NT2/D1 (cell line): ENCODE results near the gene BUD13.
A peak's percentile ranks its signal among the peaks of the same experiment; 100 is the strongest.
"Not testable (repeated sequence)": the region's sequence is repeated elsewhere in the genome, so short reads cannot be mapped to it uniquely, and the experiment has no call there.

Source experiments
- DNase-seq: peaks from one replicate; pipeline ENCODE4 v3.0.0-alpha.2; 2011; ENCODE audit warnings: low read depth, low spot score
- H3K27me3 ChIP-seq: 2 replicates; pipeline ENCODE4 v1.6.0; 2011; ENCODE audit warnings: mild to moderate bottlenecking; ENCODE audit not compliant: insufficient read length, insufficient read depth
- H3K36me3 ChIP-seq: 2 replicates; pipeline ENCODE4 v1.6.1; 2011; ENCODE audit warnings: mild to moderate bottlenecking, low read length, mixed read lengths; ENCODE audit not compliant: insufficient read depth, insufficient read length
- H3K4me1 ChIP-seq: 2 replicates; pipeline ENCODE4 v1.5.1; 2011; ENCODE audit not compliant: insufficient read depth, insufficient read length
- H3K4me3 ChIP-seq: 2 replicates; pipeline ENCODE4 v1.5.1; 2011; ENCODE audit warnings: low read depth; ENCODE audit not compliant: insufficient read length
- H3K9ac ChIP-seq: 2 replicates; pipeline ENCODE4 v1.6.0; 2011; ENCODE audit warnings: low read depth; ENCODE audit not compliant: insufficient read length
- H3K9me3 ChIP-seq: 2 replicates; pipeline ENCODE4 v1.5.1; 2011; ENCODE audit warnings: mild to moderate bottlenecking, low read length; ENCODE audit not compliant: insufficient read depth
- SUZ12 ChIP-seq: IDR thresholded peaks from 2 replicates; pipeline ENCODE4 v1.6.1; 2011; ENCODE audit not compliant: insufficient read length, insufficient read depth; ENCODE audit errors: extremely low read depth
- YY1 ChIP-seq: IDR thresholded peaks from 2 replicates; pipeline ENCODE4 v1.6.1; 2011; ENCODE audit not compliant: insufficient read length, insufficient read depth
- ZNF274 ChIP-seq: IDR thresholded peaks from 2 replicates; pipeline ENCODE4 v1.6.1; 2011; ENCODE audit warnings: mild to moderate bottlenecking, low read depth, low read length

The BUD13 gene

DNA sequence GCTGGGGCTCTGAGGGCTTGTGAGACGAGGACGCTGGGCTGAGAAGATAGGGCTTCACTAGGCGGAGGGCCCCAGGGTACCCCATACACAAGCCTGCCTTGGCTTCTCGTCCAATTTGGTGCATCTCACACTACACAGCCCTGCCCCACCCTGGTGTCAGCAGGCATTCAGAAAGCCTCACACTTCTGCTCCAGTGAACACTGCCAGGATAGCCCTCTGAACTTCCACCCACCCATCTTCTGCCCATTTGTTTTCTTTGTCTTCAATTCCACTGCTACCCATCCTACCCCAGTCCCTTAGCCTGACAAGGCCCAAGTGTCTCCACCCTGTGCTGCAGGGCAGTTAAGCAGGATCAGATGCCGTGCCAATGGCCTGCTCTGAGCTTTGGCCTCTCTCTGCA is 1.9 kb upstream of the BUD13 start:
- Histone ChIP-seq H3K4me1 (no peaks in the 10 kb centered on the region), H3K36me3 (peaks cover 32% of the 10 kb centered on the region), H3K27me3 (no peaks in the 10 kb centered on the region), H3K9me3 (no peaks in the 10 kb centered on the region), H3K4me3 (no peak overlapping the region), H3K9ac (no peak overlapping the region)
- TF ChIP-seq YY1 (no peak), ZNF274 (no peak), SUZ12 (no peak)
- no peak for DNase-seq

DNA sequence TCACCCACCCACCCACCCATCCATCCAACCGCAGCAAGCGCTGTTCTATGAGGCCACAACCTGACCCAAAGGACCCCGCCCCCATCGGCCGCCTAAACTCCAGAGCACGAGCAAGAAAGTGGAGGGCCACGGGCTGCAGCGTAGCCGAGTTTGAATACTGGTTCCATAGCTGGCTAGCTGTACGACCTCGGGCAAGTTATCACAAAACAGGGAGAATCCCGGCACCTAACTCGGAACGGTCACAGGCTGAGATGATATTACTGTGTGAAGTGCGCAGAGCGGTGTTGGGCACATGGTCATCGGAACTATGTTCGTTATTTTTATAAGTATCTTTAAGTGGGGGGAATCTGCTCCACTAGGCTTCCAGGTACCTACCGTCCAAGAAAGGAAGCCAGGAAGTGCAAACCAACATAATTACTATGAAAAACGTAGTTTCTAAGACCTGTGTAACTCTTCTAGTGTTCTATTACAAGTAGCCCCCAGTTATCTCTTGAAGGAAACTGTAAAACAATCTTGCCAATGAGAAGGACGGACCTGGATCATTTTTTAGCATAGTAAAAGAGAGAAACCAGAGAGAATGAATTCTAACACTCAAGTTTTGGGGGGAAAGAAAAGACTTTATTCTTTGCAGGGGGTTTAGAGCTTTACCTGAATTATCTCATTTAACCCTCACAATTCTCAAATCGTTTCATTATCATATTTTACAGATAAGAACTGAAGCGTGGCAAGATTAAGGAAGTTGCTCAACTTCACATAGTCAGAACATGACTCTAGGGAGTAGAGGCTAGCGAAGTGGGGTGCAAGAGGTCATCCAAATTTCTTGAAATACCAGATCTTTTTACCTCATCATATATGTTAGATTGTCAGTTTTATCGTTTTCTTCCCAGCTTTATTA is 663 bp upstream of the BUD13 start:
- no peaks in the 10 kb centered on the region for H3K27me3 ChIP-seq
- DNase-seq: no peak
- peak overlapping the region; percentile 44 for H3K9ac ChIP-seq
- H3K36me3 ChIP-seq: peaks cover 29% of the 10 kb centered on the region
- H3K4me1 ChIP-seq: no peaks in the 10 kb centered on the region
- peak overlapping the region; percentile 80 for H3K4me3 ChIP-seq
- TF ChIP-seq SUZ12 (no peak), YY1 (no peak), ZNF274 (no peak)
- H3K9me3 ChIP-seq: no peaks in the 10 kb centered on the region

DNA sequence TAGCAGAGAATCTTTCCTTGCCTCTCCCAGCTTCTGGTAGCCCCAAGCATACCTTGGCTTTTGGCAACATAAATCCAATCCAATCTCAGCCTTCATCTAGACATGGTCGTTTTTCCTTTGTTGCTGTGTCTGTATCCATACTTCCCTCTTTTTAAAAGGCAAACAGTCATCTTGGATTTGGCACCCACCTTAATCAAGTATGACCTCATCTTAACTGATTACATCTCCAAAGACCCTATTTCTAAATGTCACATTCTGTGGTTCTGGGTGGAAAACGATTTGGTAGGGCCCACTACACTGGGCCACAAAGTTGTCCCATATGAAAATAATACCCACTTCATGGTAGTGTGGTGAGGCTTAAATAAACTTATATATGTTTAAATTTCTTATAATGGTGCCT is 852 bp downstream of the BUD13 start:
- Histone ChIP-seq H3K27me3 (no peaks in the 10 kb centered on the region), H3K36me3 (peaks cover 28% of the 10 kb centered on the region), H3K4me3 (peak overlapping the region; percentile 80), H3K9ac (peak overlapping the region; percentile 90), H3K9me3 (no peaks in the 10 kb centered on the region), H3K4me1 (no peaks in the 10 kb centered on the region)
- no peak for DNase-seq
- TF ChIP-seq ZNF274: no peak
- TF ChIP-seq SUZ12: no peak
- TF ChIP-seq YY1: no peak

DNA sequence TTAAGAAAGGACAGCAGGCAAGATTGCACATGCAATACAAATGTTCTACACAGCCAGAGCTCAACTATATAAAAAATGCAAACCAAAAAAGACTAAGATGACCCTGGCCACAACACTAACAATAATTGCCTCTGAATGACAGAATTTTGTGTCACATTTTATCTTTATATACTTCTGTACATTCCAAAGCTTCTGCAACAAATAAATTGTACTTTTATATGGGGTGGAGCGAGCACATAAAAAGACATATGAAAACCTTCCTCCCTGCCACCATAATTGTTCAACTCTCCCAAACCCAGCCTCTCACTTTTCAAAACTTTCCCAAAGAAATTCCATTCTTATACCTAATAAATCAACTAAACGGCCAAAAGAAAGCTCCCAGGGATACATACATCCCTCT is 10.7 kb downstream of the BUD13 start:
- no peak for DNase-seq
- TF ChIP-seq SUZ12 (no peak), ZNF274 (no peak)
- no peaks in the 10 kb centered on the region for H3K9me3 ChIP-seq
- no peak overlapping the region for H3K4me3 ChIP-seq
- H3K4me1 ChIP-seq: no peaks in the 10 kb centered on the region
- no peaks in the 10 kb centered on the region for H3K27me3 ChIP-seq
- peaks cover 70% of the 10 kb centered on the region for H3K36me3 ChIP-seq
- H3K9ac ChIP-seq: no peak overlapping the region

DNA sequence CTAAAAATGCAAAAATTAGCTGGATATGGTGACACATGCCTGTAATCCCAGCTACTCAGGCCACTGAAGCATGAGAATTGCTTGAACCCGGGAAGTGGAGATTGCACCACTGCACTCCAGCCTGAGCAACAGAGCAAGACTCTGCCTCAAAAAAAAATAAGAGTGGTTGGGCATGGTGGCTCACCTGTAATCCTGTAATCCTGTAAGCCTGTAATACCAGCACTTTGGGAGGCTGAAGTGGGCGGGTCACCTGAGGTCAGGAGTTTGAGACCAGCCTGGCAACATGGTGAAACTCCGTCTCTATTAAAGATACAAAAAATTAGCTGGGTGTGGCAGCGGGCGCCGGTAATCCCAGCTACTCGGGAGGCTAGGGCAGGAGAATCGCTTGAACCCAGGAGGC is 16.7 kb downstream of the BUD13 start:
- H3K4me3 ChIP-seq, H3K9ac ChIP-seq, H3K4me1 ChIP-seq, H3K27me3 ChIP-seq, H3K9me3 ChIP-seq, DNase-seq: not testable (repeated sequence)
- H3K36me3 ChIP-seq: peaks cover 58% of the 10 kb centered on the region

DNA sequence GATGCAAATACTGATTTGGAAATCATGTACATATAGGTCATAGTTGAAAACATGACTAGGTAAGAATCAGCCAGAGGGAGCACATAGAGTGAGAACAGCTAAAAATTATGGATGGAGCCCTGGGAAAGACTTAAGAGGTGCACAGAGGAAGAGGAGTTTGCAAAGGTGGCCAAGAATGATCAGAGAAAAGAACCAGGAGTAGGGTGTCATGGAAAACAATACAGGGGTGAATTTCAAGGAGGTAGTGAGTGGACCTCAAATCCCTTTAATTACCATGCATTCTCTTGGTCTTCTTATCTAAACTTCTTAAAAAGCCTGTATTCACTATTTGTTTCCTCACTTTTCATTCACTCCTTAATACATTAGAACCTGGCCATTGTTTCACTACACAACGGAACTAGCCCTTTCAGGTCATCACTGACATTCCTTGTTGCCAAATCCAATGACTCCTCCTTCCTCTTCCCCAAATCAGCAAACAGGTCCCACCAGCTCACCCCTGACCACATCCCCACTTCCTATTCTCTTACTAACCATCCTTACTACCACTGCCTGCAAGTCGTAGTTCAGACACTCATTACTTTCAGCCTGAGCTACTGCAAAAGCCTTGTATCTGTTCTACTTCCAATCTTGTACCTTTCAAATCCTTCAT is 22.6 kb downstream of the BUD13 start:
- Histone ChIP-seq H3K27me3 (no peaks in the 10 kb centered on the region), H3K36me3 (peaks cover 57% of the 10 kb centered on the region), H3K9me3 (no peaks in the 10 kb centered on the region), H3K9ac (no peak overlapping the region), H3K4me3 (no peak overlapping the region), H3K4me1 (no peaks in the 10 kb centered on the region)
- no peak for DNase-seq
- TF ChIP-seq ZNF274: no peak
- no peak for TF ChIP-seq YY1
- no peak for TF ChIP-seq SUZ12

DNA sequence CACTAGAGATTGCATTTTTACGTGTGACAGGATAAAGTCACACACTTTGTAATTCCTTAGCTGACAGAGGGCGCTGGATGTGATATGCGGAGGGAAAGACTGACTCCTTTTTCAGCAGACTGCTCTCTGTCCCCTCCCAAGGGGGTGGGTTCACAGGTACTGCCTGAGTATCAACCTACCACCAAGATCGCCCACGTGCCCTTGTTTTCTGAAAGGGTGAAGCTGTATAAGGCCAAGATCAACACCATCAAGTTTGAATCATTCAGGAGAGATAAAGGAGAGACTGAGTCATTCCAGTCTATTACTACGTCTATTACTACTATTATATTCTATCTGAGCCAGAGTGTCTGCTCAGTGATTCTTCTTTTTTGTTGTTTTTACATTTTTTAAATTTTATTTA is 30.7 kb downstream of the BUD13 start:
- Histone ChIP-seq H3K9me3 (no peaks in the 10 kb centered on the region), H3K27me3 (no peaks in the 10 kb centered on the region), H3K4me3 (no peak overlapping the region), H3K9ac (no peak overlapping the region), H3K36me3 (peaks cover 8% of the 10 kb centered on the region), H3K4me1 (peaks cover 3% of the 10 kb centered on the region)
- no peak for DNase-seq
- TF ChIP-seq SUZ12 (no peak), YY1 (no peak), ZNF274 (no peak)
